HG03039 (cell line): Measurements from ENCODE around the gene ARID5A.

Source experiments
- ATAC-seq: cut with Tn5 transposase; IDR thresholded peaks from one replicate; pipeline ENCODE4 v1.9.1; 2021; ENCODE audit warnings: mild to moderate bottlenecking, moderate library complexity; ENCODE audit not compliant: unreplicated experiment

Gene ARID5A

GRCh38 chr2:96527286-96528005, 9.1 kb upstream of the ARID5A start:
- no peak for ATAC-seq

- no peak for ATAC-seq
Observed at GRCh38 chr2:96528006-96528699, 8.4 kb upstream of the ARID5A start.

GRCh38 chr2:96528700-96529375, 7.7 kb upstream of the ARID5A start:
- no peak for ATAC-seq

- ATAC-seq, result no peak
Observed at GRCh38 chr2:96529376-96530143, 7.0 kb upstream of the ARID5A start.

- ATAC-seq, result no peak
Observed at GRCh38 chr2:96530144-96530430, 6.5 kb upstream of the ARID5A start.

- ATAC-seq, result no peak
Observed at GRCh38 chr2:96530474-96531357, 5.8 kb upstream of the ARID5A start.

- no peak for ATAC-seq
Observed at GRCh38 chr2:96531366-96531765, 5.2 kb upstream of the ARID5A start.

GRCh38 chr2:96531872-96532505, 4.6 kb upstream of the ARID5A start:
- no peak for ATAC-seq

- ATAC-seq, result no peak
Observed at GRCh38 chr2:96532641-96533291, 3.8 kb upstream of the ARID5A start.

- ATAC-seq, result no peak
Observed at GRCh38 chr2:96533292-96534073, 3.1 kb upstream of the ARID5A start.

GRCh38 chr2:96534141-96534540, 2.4 kb upstream of the ARID5A start:
- no peak for ATAC-seq

GRCh38 chr2:96534701-96535181, 1.8 kb upstream of the ARID5A start:
- no peak for ATAC-seq

- ATAC-seq, result no peak
Observed at GRCh38 chr2:96535331-96535730, 1.2 kb upstream of the ARID5A start.

- peak; percentile 52 for ATAC-seq
Observed at GRCh38 chr2:96537066-96537733, 648 bp downstream of the ARID5A start.

- no peak for ATAC-seq
Observed at GRCh38 chr2:96537734-96538486, 1.4 kb downstream of the ARID5A start.

- ATAC-seq, result no peak
Observed at GRCh38 chr2:96538487-96539214, 2.1 kb downstream of the ARID5A start.
